HepG2 (cell line): Measurements from ENCODE around the gene CEP63. TPM values are rescaled to one million over a fixed set of nuclear protein-coding genes. Genes with fewer than 3 reads are reported as not detected.
"Not testable (repeated sequence)": the region's sequence is repeated elsewhere in the genome, so short reads cannot be mapped to it uniquely, and the experiment has no call there.

Experiments
- ATAC-seq: fragments of 200-7000 bp; cut with Tn5 transposase; 3 replicates; pipeline ENCODE4 v1.9.1; 2020; ENCODE audit warnings: mild to moderate bottlenecking, moderate library complexity
- BruUV-seq: library from RNA; stranded (reverse); fragments of 400-500 nt; replicated peaks from 2 replicates; lab custom pipeline; 2021; lab: Mats Ljungman, UMichigan
- CTCF ChIA-PET: fragments of 300-600 bp; formaldehyde crosslinking; extraction: SDS; loops from one replicate; lab custom pipeline; 2021; ENCODE audit warnings: low total read pairs, inconsistent platforms, low intra/inter-chr PET ratio; lab: Yijun Ruan, JAX
- POLR2A ChIA-PET: fragments of 350-600 bp; sonication (Branson Sonifier 250); formaldehyde crosslinking; loops from one replicate; lab custom pipeline; 2020; ENCODE audit warnings: antibody characterized with exemption, inconsistent platforms; lab: Yijun Ruan, JAX
- DNase-seq: peaks from one replicate; pipeline ENCODE4 v3.0.0-alpha.2; 2015; ENCODE audit warnings: low spot score
- FAIRE-seq: peaks from 3 replicates; lab custom pipeline; 2011; peaks lifted over from hg19 to GRCh38; lab: Jason Lieb, UNC
- H2AFZ ChIP-seq: one replicate; pipeline ENCODE4 v1.6.1; 2011; ENCODE audit warnings: low read length, inconsistent platforms
- H3K27ac ChIP-seq: fragments of 300-600 bp; 3 replicates; pipeline ENCODE4 v1.8.0; 2011; ENCODE audit warnings: mixed run types, mild to moderate bottlenecking, mixed read lengths, low read length, inconsistent platforms; ENCODE audit not compliant: insufficient read depth; ENCODE audit errors: extremely low read length
- H3K27me3 ChIP-seq, 2 experiments: fragments of 200-600 bp in 1 of 2; 2 replicates in 1 of 2; 3 replicates in 1 of 2; pipeline versions ENCODE4 v1.6.0 to v1.8.0; 2011; ENCODE audit warnings: low read length in 2 of 2, mild to moderate bottlenecking in 2 of 2, moderate library complexity in 2 of 2, inconsistent platforms in 1 of 2; ENCODE audit not compliant: insufficient read depth in 2 of 2, control insufficient read depth in 1 of 2
- H3K36me3 ChIP-seq, 2 experiments: fragments of 200-600 bp in 1 of 2; replicated peaks in 1 of 2; 2 replicates in 1 of 2; 3 replicates in 1 of 2; pipeline versions ENCODE4 v1.5.1 to v1.8.0; 2011; ENCODE audit warnings: low read length in 2 of 2, inconsistent platforms in 1 of 2; ENCODE audit not compliant: insufficient read depth in 2 of 2, control insufficient read depth in 1 of 2
- H3K4me1 ChIP-seq: 2 replicates; pipeline ENCODE4 v1.5.1; 2012; ENCODE audit warnings: low read length, inconsistent platforms; ENCODE audit not compliant: insufficient read depth
- H3K4me2 ChIP-seq: 2 replicates; pipeline ENCODE4 v1.6.0; 2011; ENCODE audit warnings: low read depth, low read length, inconsistent platforms
- H3K4me3 ChIP-seq, 3 experiments: fragments of 200-600 bp in 1 of 3; sonication (generic), shearing (Covaris generic) in 1 of 3; replicated peaks in 1 of 3; 2 replicates each; pipeline ENCODE4 v1.5.1; 2011 to 2016; ENCODE audit warnings: low read length in 3 of 3, inconsistent platforms in 2 of 3, low read depth in 2 of 3, mild to moderate bottlenecking in 2 of 3, control low read depth in 1 of 3, mixed read lengths in 1 of 3; ENCODE audit not compliant: insufficient read depth in 1 of 3
- H3K79me2 ChIP-seq: one replicate; pipeline ENCODE4 v1.6.1; 2011; ENCODE audit warnings: low read length, inconsistent platforms; ENCODE audit not compliant: insufficient read depth
- H3K9ac ChIP-seq: 2 replicates; pipeline ENCODE4 v1.6.0; 2011; ENCODE audit warnings: mild to moderate bottlenecking, low read depth, low read length, inconsistent platforms; ENCODE audit not compliant: insufficient read depth
- H3K9me3 ChIP-seq: 2 replicates; pipeline ENCODE4 v1.5.1; 2012; ENCODE audit warnings: mild to moderate bottlenecking, low read length
- H4K20me1 ChIP-seq: 2 replicates; pipeline ENCODE4 v1.6.0; 2011; ENCODE audit warnings: inconsistent platforms, mild to moderate bottlenecking, low read length, moderate library complexity; ENCODE audit not compliant: insufficient read depth
- CCDC6 ChIP-seq: sonication (generic); formaldehyde crosslinking; IDR thresholded peaks from 2 replicates; pipeline ENCODE4 v1.8.1; 2022; ENCODE audit warnings: mild to moderate bottlenecking, missing genetic modification reagents, moderate library complexity
- GABPB1 ChIP-seq: IDR thresholded peaks from 2 replicates; pipeline ENCODE4 v1.6.1; 2016; ENCODE audit warnings: mild to moderate bottlenecking, missing genetic modification reagents, moderate library complexity, missing compliant biosample characterization
- HNRNPUL1 ChIP-seq: fragments of 200-400 bp; formaldehyde crosslinking; IDR thresholded peaks from 2 replicates; pipeline ENCODE4 v1.6.1; 2017; ENCODE audit warnings: low read depth, mild to moderate bottlenecking, low read length, moderate library complexity
- MATR3 ChIP-seq: sonication (generic); formaldehyde crosslinking; IDR thresholded peaks from 2 replicates; pipeline ENCODE4 v1.4.0; 2020; ENCODE audit warnings: missing genetic modification reagents
- SCMH1 ChIP-seq: sonication (generic); formaldehyde crosslinking; IDR thresholded peaks from 2 replicates; pipeline ENCODE4 v1.9.0; 2021; ENCODE audit warnings: missing genetic modification reagents, mild to moderate bottlenecking, borderline replicate concordance
- SIN3B ChIP-seq: fragments of 150-350 bp; IDR thresholded peaks from 2 replicates; pipeline ENCODE4 v1.6.1; 2014; ENCODE audit warnings: low read length
- ZNF205 ChIP-seq: IDR thresholded peaks from 2 replicates; pipeline ENCODE4 v1.6.1; 2018; ENCODE audit warnings: missing biosample characterization, missing genetic modification reagents
- ZNF225 ChIP-seq: sonication (generic); formaldehyde crosslinking; IDR thresholded peaks from 2 replicates; pipeline ENCODE4 v1.4.0; 2020; ENCODE audit warnings: mild to moderate bottlenecking, missing genetic modification reagents
- ZNF337 ChIP-seq: sonication (generic); formaldehyde crosslinking; IDR thresholded peaks from 2 replicates; pipeline ENCODE4 v1.5.1; 2020; ENCODE audit warnings: missing genetic modification reagents, low read depth, mild to moderate bottlenecking, borderline replicate concordance
- ZNF572 ChIP-seq: sonication (generic); formaldehyde crosslinking; IDR thresholded peaks from 2 replicates; pipeline ENCODE4 v1.5.1; 2020; ENCODE audit warnings: mild to moderate bottlenecking, missing genetic modification reagents
- ZNF629 ChIP-seq: sonication (generic); formaldehyde crosslinking; conservative IDR thresholded peaks from 2 replicates; pipeline ENCODE4 v1.5.0; 2020; ENCODE audit warnings: missing genetic modification reagents
- WGBS: methylation state at CpG from one replicate; pipeline ENCODE4 v1.1.6; 2017; ENCODE audit warnings: low lambda C conversion rate; 5-methylcytosine and 5-hydroxymethylcytosine counted together
- in situ Hi-C: cut with HindIII; loops from 2 replicates; pipeline ENCODE4 v1.10.0; 2017; ENCODE audit warnings: low pct_unique_long_range_greater_than_20kb; ENCODE audit not compliant: extremely low pct_ligation_motif_present
- intact Hi-C: fragments of 100-400 bp; cut with micrococcal nuclease; formaldehyde crosslinking; loops from one replicate; pipeline ENCODE4 v1.10.0; 2022; ENCODE audit not compliant: unreplicated experiment
- polyA plus RNA-seq, 8 experiments: library from polyadenylated mRNA; depleted of rRNA in 3 of 8; stranded (reverse) in 7 of 8; unstranded in 1 of 8; fragments of >200 nt; fragmentation: Illumina TruSeq in 4 of 8; extraction: Trizol in 4 of 8; gene quantifications; 2 replicates each; pipeline versions ENCODE4 v1.2.1 to v1.2.3, GENCODE V29; 2011 to 2016; ENCODE audit warnings: low read depth in 4 of 8, missing spikeins in 1 of 8, mixed read lengths in 1 of 8; ENCODE audit not compliant: insufficient read depth in 1 of 8
- total RNA-seq, 5 experiments: library from RNA; depleted of rRNA; stranded (reverse); fragments of >200 nt; fragmentation: Illumina TruSeq; extraction: Trizol; gene quantifications; 2 replicates each; pipeline ENCODE4 v1.2.3, GENCODE V29; 2016; ENCODE audit warnings: low read depth in 1 of 5
- TF ChIP-seq, protein P1 (sequence below): IDR thresholded peaks from 2 replicates; pipeline ENCODE4 v1.6.1; 2016; ENCODE audit warnings: control low read depth
- TF ChIP-seq, protein P2 (sequence below): IDR thresholded peaks from 2 replicates; pipeline ENCODE4 v1.6.1; 2016; ENCODE audit warnings: low read depth, control low read depth
- TF ChIP-seq, protein P3 (sequence below): sonication (generic); formaldehyde crosslinking; IDR thresholded peaks from 2 replicates; pipeline ENCODE4 v1.8.0; 2022; ENCODE audit warnings: mild to moderate bottlenecking, missing genetic modification reagents, moderate library complexity

The CEP63 gene
- total and polyA plus RNA-seq, 2 of the 13 experiments (the other 11 are each of a cell fraction or from before 2014, with no cell fraction given): 7.2 to 18.4 TPM

DNA sequence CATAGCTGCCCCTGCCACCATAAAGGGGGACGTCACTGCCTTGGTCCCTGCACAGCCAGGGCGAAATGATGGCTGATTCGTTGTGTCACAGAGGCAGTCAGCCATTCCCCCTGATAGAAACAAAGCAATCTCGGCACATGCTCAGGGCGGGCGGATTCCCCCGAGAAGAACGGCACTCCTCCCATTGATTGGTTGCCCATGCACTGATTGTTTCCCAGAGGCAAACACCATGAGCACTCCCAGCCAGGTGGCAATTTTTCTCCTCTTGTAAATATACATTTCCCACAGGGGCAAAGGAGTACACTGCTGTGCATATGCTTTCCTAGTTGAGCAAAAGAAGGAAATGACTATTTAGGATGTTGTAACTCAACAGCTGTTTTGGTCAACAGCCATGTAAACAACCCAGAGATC is 108.5 kb downstream of the CEP63 start (continued):
- TF ChIP-seq GABPB1 (CRISPR knock-in tag) (no peak), ZNF572 (CRISPR knock-in tag) (no peak), SIN3B (no peak), ZNF337 (CRISPR knock-in tag) (no peak), MATR3 (CRISPR knock-in tag) (no peak), SCMH1 (CRISPR knock-in tag) (no peak), ZNF225 (no peak), ZNF629 (no peak), HNRNPUL1 (no peak), CCDC6 (CRISPR knock-in tag) (no peak), ZNF205 (CRISPR knock-in tag) (no peak)
- TF ChIP-seq, protein P1, sequence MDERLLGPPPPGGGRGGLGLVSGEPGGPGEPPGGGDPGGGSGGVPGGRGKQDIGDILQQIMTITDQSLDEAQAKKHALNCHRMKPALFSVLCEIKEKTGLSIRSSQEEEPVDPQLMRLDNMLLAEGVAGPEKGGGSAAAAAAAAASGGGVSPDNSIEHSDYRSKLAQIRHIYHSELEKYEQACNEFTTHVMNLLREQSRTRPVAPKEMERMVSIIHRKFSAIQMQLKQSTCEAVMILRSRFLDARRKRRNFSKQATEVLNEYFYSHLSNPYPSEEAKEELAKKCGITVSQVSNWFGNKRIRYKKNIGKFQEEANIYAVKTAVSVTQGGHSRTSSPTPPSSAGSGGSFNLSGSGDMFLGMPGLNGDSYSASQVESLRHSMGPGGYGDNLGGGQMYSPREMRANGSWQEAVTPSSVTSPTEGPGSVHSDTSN (CRISPR knock-in tag): no peak
- TF ChIP-seq, protein P2, sequence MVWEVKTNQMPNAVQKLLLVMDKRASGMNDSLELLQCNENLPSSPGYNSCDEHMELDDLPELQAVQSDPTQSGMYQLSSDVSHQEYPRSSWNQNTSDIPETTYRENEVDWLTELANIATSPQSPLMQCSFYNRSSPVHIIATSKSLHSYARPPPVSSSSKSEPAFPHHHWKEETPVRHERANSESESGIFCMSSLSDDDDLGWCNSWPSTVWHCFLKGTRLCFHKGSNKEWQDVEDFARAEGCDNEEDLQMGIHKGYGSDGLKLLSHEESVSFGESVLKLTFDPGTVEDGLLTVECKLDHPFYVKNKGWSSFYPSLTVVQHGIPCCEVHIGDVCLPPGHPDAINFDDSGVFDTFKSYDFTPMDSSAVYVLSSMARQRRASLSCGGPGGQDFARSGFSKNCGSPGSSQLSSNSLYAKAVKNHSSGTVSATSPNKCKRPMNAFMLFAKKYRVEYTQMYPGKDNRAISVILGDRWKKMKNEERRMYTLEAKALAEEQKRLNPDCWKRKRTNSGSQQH (CRISPR knock-in tag): no peak
- TF ChIP-seq, protein P3, sequence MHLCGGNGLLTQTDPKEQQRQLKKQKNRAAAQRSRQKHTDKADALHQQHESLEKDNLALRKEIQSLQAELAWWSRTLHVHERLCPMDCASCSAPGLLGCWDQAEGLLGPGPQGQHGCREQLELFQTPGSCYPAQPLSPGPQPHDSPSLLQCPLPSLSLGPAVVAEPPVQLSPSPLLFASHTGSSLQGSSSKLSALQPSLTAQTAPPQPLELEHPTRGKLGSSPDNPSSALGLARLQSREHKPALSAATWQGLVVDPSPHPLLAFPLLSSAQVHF (CRISPR knock-in tag): no peak

DNA sequence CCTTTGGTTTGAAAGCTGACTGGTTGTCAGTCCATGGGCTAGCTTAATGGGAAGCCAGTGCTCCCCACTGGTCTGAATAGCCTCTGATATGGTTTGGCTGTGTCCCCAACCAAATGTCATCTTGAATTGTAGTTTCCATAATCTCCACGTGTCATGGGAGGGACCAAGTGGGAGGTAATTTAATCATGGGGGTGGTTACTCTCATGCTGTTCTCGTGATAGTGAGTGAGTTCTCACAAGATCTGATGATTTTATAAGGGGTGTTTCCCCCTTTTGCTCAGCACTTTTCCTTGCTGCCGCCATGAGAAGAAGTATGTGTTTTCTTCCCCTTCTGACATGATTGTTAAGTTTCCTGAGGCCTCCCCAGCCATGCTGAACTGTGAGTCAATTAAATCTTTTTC is 109.1 kb downstream of the CEP63 start:
- intact Hi-C loops, DNase-seq, H4K20me1 ChIP-seq, H3K79me2 ChIP-seq, CTCF ChIA-PET, H2AFZ ChIP-seq, H3K4me1 ChIP-seq, H3K4me2 ChIP-seq, H3K36me3 ChIP-seq, H3K9me3 ChIP-seq, FAIRE-seq, H3K9ac ChIP-seq, ATAC-seq, H3K4me3 ChIP-seq, POLR2A ChIA-PET, BruUV-seq, H3K27ac ChIP-seq, in situ Hi-C loops: not testable (repeated sequence)
- whole genome bisulfite sequencing: 0% methylated on average over 2 of the region's 3 CpGs
- H3K27me3 ChIP-seq: peaks cover 1 to 32% of the 10 kb centered on the region in 2 experiments; a peak in 2 of 5 replicates
